Measurements from ENCODE around the gene SLC22A5. TPM values are rescaled to one million over a fixed set of nuclear protein-coding genes. Genes with fewer than 3 reads are reported as not detected.
"Not testable (repeated sequence)": the region's sequence is repeated elsewhere in the genome, so short reads cannot be mapped to it uniquely, and the experiment has no call there.

The SLC22A5 gene
- total and polyA plus RNA-seq, 2 experiments from 2014 or later: 14.7 to 20.8 TPM

DNA sequence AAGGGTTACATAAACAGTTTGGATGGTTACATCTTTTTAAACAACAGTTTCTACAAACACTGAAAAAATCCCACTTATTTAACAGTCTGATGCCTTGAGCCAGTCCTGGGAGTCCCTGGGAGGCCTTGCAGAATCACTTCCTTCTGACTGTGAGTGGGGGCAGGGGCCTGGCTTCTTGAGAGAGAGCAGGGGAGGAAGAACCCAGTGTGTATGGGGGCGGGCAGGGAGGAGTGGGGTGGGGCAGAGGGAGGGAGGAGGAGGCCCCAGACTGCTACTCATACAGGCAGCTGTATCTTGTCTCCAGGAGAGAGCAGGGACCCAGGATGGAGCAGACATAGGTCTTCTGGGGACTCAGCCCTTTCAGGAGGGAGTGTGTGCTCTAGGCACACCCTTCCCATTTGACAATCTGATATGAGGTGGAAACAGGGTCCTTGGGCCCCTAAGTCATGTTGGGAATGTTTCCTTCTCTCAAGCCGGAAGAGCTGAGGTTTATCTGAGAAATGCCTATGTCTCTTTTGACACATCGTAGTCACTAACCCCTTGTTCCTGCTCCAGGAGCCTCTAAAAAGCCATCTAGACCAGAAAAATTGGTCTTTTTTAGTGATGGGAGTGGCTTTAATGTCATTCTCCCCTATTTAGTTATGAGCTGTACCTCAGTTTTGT is 68.2 kb downstream of the SLC22A5 start:
- H3K4me1 ChIP-seq (ENCODE audit: insufficient read depth): peaks cover 31% of the 10 kb centered on the region
- peak; percentile 82 for DNase-seq (ENCODE audit: low spot score)
- H3K9me3 ChIP-seq (ENCODE audit: low read depth): no peaks in the 10 kb centered on the region
- TF ChIP-seq, protein P1, sequence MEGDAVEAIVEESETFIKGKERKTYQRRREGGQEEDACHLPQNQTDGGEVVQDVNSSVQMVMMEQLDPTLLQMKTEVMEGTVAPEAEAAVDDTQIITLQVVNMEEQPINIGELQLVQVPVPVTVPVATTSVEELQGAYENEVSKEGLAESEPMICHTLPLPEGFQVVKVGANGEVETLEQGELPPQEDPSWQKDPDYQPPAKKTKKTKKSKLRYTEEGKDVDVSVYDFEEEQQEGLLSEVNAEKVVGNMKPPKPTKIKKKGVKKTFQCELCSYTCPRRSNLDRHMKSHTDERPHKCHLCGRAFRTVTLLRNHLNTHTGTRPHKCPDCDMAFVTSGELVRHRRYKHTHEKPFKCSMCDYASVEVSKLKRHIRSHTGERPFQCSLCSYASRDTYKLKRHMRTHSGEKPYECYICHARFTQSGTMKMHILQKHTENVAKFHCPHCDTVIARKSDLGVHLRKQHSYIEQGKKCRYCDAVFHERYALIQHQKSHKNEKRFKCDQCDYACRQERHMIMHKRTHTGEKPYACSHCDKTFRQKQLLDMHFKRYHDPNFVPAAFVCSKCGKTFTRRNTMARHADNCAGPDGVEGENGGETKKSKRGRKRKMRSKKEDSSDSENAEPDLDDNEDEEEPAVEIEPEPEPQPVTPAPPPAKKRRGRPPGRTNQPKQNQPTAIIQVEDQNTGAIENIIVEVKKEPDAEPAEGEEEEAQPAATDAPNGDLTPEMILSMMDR (IDR thresholded peaks at IDR 0.05; ENCODE audit: poor library complexity): no peak
- TF ChIP-seq EZH2 (IDR thresholded peaks at IDR 0.05; ENCODE audit: borderline replicate concordance) (no peak), EZH2phosphoT487 (IDR thresholded peaks at IDR 0.05; ENCODE audit: low read depth, severe bottlenecking, unreplicated experiment) (no peak)
- no peaks in the 10 kb centered on the region for H3K9me2 ChIP-seq (replicated peaks; ENCODE audit: insufficient read depth)
- no peak overlapping the region for H2AFZ ChIP-seq
- peaks cover 3% of the 10 kb centered on the region for H3K79me2 ChIP-seq
- H3K4me2 ChIP-seq: peak overlapping the region; percentile 24
- H3K36me3 ChIP-seq (replicated peaks; ENCODE audit: insufficient read depth, low read depth): no peaks in the 10 kb centered on the region
- H3K27me3 ChIP-seq: no peaks in the 10 kb centered on the region
- H3K4me3 ChIP-seq: no peak overlapping the region
- 47% methylated on average over 2 of the region's 3 CpGs for WGBS (ENCODE audit: low lambda C conversion rate, missing lambda C conversion rate)
- H4K20me1 ChIP-seq (ENCODE audit: insufficient read depth, poor library complexity, severe bottlenecking): no peaks in the 10 kb centered on the region
- peak overlapping the region; percentile 60 for H3K27ac ChIP-seq

GRCh38 chr5:132438267-132438645 is 68.7 kb downstream of the SLC22A5 start:
- Histone ChIP-seq H3K4me2 (peak overlapping the region; percentile 24), H3K27ac (peak overlapping the region; percentile 60), H3K4me1 (ENCODE audit: insufficient read depth) (peaks cover 31% of the 10 kb centered on the region)
- 97% methylated on average over 3 of the region's 3 CpGs for WGBS (ENCODE audit: low lambda C conversion rate, missing lambda C conversion rate)
- H3K4me3 ChIP-seq; H3K9me2 ChIP-seq (replicated peaks; ENCODE audit: insufficient read depth); H3K27me3 ChIP-seq; H3K79me2 ChIP-seq; H4K20me1 ChIP-seq (ENCODE audit: insufficient read depth, poor library complexity, severe bottlenecking); H2AFZ ChIP-seq; H3K9me3 ChIP-seq (ENCODE audit: low read depth); DNase-seq (ENCODE audit: low spot score); H3K36me3 ChIP-seq (replicated peaks; ENCODE audit: insufficient read depth, low read depth): not testable (repeated sequence)

DNA sequence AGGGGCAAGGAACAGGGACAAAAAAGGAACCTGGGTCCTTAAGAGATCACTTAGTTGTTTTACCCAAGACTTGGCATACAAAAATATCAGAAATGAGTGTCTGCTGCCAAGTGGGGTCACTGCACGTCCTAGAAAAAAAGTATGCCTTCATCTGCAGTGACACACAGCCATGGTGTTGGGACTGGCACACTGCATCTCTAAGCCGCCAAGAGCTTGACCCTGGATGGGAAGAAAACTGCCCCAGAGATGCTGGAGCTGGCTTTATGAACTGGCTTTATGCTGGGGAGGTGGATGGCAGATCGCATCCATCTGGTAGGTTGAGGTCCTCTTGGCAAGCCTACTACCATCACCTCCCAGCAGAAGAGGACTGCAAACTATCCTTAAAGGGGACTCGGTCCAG is 69.4 kb downstream of the SLC22A5 start:
- no peaks in the 10 kb centered on the region for H3K36me3 ChIP-seq (replicated peaks; ENCODE audit: insufficient read depth, low read depth)
- no peak overlapping the region for H2AFZ ChIP-seq
- H4K20me1 ChIP-seq (ENCODE audit: insufficient read depth, poor library complexity, severe bottlenecking): no peaks in the 10 kb centered on the region
- H3K4me1 ChIP-seq (ENCODE audit: insufficient read depth): peaks cover 31% of the 10 kb centered on the region
- no peaks in the 10 kb centered on the region for H3K27me3 ChIP-seq
- H3K4me2 ChIP-seq: no peak overlapping the region
- no peak overlapping the region for H3K27ac ChIP-seq
- no peaks in the 10 kb centered on the region for H3K9me3 ChIP-seq (ENCODE audit: low read depth)
- 99% methylated on average over 4 of the region's 4 CpGs for WGBS (ENCODE audit: low lambda C conversion rate, missing lambda C conversion rate)
- no peaks in the 10 kb centered on the region for H3K9me2 ChIP-seq (replicated peaks; ENCODE audit: insufficient read depth)
- no peak overlapping the region for H3K4me3 ChIP-seq
- TF ChIP-seq EZH2 (IDR thresholded peaks at IDR 0.05; ENCODE audit: borderline replicate concordance): no peak
- TF ChIP-seq, protein P1 (IDR thresholded peaks at IDR 0.05; ENCODE audit: poor library complexity): no peak
- TF ChIP-seq EZH2phosphoT487 (IDR thresholded peaks at IDR 0.05; ENCODE audit: low read depth, severe bottlenecking, unreplicated experiment): no peak
- no peaks in the 10 kb centered on the region for H3K79me2 ChIP-seq
- DNase-seq (ENCODE audit: low spot score): no peak

GRCh38 chr5:132439521-132440089 is 70.1 kb downstream of the SLC22A5 start:
- Histone ChIP-seq H3K27ac (no peak overlapping the region), H2AFZ (no peak overlapping the region), H3K9me3 (ENCODE audit: low read depth) (no peaks in the 10 kb centered on the region), H4K20me1 (ENCODE audit: insufficient read depth, poor library complexity, severe bottlenecking) (no peaks in the 10 kb centered on the region), H3K79me2 (no peaks in the 10 kb centered on the region), H3K27me3 (no peaks in the 10 kb centered on the region), H3K9me2 (replicated peaks; ENCODE audit: insufficient read depth) (no peaks in the 10 kb centered on the region), H3K4me2 (no peak overlapping the region), H3K4me3 (no peak overlapping the region), H3K4me1 (ENCODE audit: insufficient read depth) (peaks cover 24% of the 10 kb centered on the region), H3K36me3 (replicated peaks; ENCODE audit: insufficient read depth, low read depth) (no peaks in the 10 kb centered on the region)
- DNase-seq (ENCODE audit: low spot score): no peak
- 75% methylated on average over 7 of the region's 7 CpGs for WGBS (ENCODE audit: low lambda C conversion rate, missing lambda C conversion rate)
- no peak for TF ChIP-seq EZH2phosphoT487 (IDR thresholded peaks at IDR 0.05; ENCODE audit: low read depth, severe bottlenecking, unreplicated experiment)
- TF ChIP-seq, protein P1 (IDR thresholded peaks at IDR 0.05; ENCODE audit: poor library complexity): no peak
- TF ChIP-seq EZH2 (IDR thresholded peaks at IDR 0.05; ENCODE audit: borderline replicate concordance): no peak

Measured in hepatocyte (in vitro differentiated cells).